Thoracic aorta (tissue), 2 donors: ENCODE measurements around the gene FOXA1. TPM values are rescaled to one million over a fixed set of nuclear protein-coding genes. Genes with fewer than 3 reads are reported as not detected.

Experiments
- ATAC-seq: fragments of 150-250 bp; one replicate; pipeline ENCODE4 v1.8.0; 2017; ENCODE audit warnings: low read depth; ENCODE audit not compliant: insufficient number of reproducible peaks, low FRiP score
- DNase-seq: peaks from one replicate; pipeline ENCODE4 v3.0.0-alpha.2; 2020; ENCODE audit warnings: low spot score
- H3K27ac ChIP-seq, 2 donors: fragments of 200-600 bp; sonication (generic); 1 replicate in 1 of 2; 2 replicates in 1 of 2; pipeline ENCODE4 v1.5.1; 2016; ENCODE audit warnings: mild to moderate bottlenecking in 2 of 2, moderate library complexity in 2 of 2
- H3K27me3 ChIP-seq: fragments of 200-600 bp; sonication (generic); replicated peaks from 2 replicates; pipeline ENCODE4 v1.6.0; 2016; ENCODE audit warnings: mild to moderate bottlenecking; ENCODE audit not compliant: insufficient read depth
- H3K36me3 ChIP-seq: fragments of 200-600 bp; sonication (generic); one replicate; pipeline ENCODE4 v1.5.1; 2016
- H3K4me1 ChIP-seq, 2 donors: fragments of 200-600 bp; sonication (generic); 1 replicate in 1 of 2; 2 replicates in 1 of 2; pipeline versions ENCODE4 v1.5.1 to v1.6.0; 2016; ENCODE audit warnings: low read depth in 2 of 2, mild to moderate bottlenecking in 1 of 2; ENCODE audit not compliant: control insufficient read depth in 1 of 2
- H3K4me3 ChIP-seq: fragments of 200-600 bp; sonication (generic); 2 replicates; pipeline ENCODE4 v1.5.1; 2016; ENCODE audit warnings: mild to moderate bottlenecking
- H3K9me3 ChIP-seq: fragments of 200-600 bp; sonication (generic); 2 replicates; pipeline ENCODE4 v1.5.1; 2016
- total RNA-seq, 2 donors: library from RNA; depleted of rRNA; stranded (reverse); fragments of >200 nt; gene quantifications; one replicate each; pipeline versions ENCODE4 v1.1.0 to v1.2.3, GENCODE V29; 2016
- TF ChIP-seq, protein P1 (sequence below): fragments of 200-600 bp; sonication (generic); IDR thresholded peaks from one replicate; pipeline ENCODE4 v1.5.1; 2019; ENCODE audit warnings: antibody characterized with exemption

Gene FOXA1
- total RNA-seq, 2 donors from 2014 or later, result not detected

DNA sequence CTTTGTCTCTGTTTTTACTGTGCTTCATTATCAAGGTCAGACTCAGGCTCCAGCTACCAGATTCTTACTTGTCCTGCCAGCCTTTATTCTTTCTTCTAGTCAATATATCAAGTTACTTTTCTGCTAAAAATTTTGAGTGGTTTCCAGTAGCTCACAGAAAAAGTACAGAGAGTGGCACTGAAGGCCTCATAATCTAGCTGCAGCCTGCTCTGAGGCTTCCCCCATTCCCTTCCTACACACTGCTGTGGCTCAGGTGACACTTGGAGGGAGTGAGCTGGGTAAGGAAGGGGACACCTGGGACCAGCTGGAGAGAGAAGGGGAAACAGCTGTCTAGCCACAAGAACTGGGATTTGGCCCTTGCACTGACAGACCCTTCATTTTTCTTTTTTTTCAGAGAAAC, 25.8 kb upstream of the FOXA1 start:
- no peak overlapping the region for H3K27ac ChIP-seq

DNA sequence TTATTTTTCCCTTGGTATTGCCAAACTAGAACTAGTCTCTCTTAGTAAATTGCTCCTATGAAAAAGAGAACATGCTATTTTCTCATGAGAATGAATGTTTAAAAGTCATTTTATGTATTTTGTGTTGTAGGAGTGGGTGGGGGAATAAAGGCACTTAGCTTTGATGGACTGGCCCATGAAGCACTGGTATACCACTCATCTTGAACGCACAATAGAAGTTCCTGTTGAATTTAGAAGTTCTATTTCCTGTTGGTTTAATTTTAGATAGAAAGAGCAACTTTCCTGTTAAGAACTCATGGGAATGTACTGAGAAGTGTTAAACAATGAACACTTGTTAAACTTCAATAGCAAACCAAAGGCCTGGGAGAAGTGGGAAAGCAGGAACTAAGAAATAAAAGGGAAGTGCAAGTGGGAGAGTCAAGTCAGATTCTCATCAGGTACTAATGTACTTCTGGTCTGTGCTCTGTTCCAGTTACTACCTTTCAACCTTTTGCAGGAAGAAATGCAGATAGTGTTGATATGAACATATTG, 23.5 kb upstream of the FOXA1 start:
- no peak overlapping the region for H3K27ac ChIP-seq
- peaks cover 10% of the 10 kb centered on the region for H3K27me3 ChIP-seq
- ATAC-seq (no peak), DNase-seq (no peak)
- TF ChIP-seq, protein P1, sequence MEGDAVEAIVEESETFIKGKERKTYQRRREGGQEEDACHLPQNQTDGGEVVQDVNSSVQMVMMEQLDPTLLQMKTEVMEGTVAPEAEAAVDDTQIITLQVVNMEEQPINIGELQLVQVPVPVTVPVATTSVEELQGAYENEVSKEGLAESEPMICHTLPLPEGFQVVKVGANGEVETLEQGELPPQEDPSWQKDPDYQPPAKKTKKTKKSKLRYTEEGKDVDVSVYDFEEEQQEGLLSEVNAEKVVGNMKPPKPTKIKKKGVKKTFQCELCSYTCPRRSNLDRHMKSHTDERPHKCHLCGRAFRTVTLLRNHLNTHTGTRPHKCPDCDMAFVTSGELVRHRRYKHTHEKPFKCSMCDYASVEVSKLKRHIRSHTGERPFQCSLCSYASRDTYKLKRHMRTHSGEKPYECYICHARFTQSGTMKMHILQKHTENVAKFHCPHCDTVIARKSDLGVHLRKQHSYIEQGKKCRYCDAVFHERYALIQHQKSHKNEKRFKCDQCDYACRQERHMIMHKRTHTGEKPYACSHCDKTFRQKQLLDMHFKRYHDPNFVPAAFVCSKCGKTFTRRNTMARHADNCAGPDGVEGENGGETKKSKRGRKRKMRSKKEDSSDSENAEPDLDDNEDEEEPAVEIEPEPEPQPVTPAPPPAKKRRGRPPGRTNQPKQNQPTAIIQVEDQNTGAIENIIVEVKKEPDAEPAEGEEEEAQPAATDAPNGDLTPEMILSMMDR, result no peak
- H3K4me1 ChIP-seq, result peaks cover 4 to 9% of the 10 kb centered on the region in 2 donors
- no peaks in the 10 kb centered on the region for H3K36me3 ChIP-seq
- peaks cover 27% of the 10 kb centered on the region for H3K9me3 ChIP-seq
- no peak overlapping the region for H3K4me3 ChIP-seq

More for the DNA sequence above, 25.8 kb upstream of the FOXA1 start:
- Histone ChIP-seq H3K9me3 (peaks cover 9% of the 10 kb centered on the region), H3K36me3 (no peaks in the 10 kb centered on the region), H3K27me3 (peaks cover 11% of the 10 kb centered on the region), H3K4me3 (no peak overlapping the region), H3K4me1 (peaks cover 4 to 9% of the 10 kb centered on the region in 2 donors)
- ATAC-seq (no peak), DNase-seq (no peak)
- TF ChIP-seq, protein P1, result no peak

DNA sequence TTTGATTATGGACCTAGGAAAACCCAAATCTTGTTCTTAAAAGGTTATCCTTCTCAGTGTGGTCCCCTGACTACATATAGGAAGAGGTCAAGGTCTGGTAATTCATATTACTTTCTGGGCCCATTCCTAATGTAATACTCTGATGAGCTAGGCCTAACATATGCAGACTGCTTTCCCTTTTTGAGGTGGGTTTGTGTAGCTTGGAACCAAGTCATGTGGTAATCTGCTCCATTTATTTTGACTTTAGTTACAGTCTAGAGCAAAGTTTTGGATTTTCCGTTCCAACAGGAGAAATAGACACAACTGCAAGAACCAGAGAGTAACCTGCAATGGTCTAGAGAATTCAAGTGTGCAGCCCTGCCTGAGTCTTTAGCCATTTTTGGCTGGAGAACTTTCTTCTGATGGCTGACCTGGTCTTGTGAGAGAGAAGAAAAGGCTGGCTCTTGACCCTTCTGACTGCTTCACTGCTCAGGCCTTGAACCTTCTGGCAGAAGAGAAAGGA, 22.9 kb upstream of the FOXA1 start:
- Histone ChIP-seq H3K27ac (no peak overlapping the region), H3K9me3 (peaks cover 27% of the 10 kb centered on the region), H3K36me3 (no peaks in the 10 kb centered on the region), H3K4me3 (no peak overlapping the region), H3K27me3 (peaks cover 4% of the 10 kb centered on the region), H3K4me1 (peaks cover 4 to 9% of the 10 kb centered on the region in 2 donors)
- TF ChIP-seq, protein P1, result no peak
- ATAC-seq, result no peak
- DNase-seq, result no peak

DNA sequence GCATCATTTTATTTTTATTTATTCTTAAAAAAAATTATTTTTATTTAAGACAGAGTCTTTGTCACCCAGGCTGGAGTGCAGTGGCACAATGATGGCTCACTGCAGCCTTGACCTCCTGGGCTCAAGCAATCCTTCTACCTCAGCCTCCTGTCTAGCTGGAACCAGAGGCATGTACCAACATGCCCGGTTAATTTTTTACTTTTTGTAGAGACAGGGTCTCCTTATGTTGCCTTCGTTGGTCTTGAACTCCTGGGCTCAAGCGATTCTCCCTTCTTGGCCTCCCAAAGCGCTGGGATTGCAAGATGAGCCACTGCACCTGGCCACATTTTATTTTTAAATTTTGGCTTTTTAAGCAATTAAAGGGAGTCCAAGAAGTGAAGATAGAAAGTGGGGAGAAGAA, 21.8 kb upstream of the FOXA1 start:
- DNase-seq (no peak), ATAC-seq (no peak)
- H3K4me1 ChIP-seq, result no peaks in the 10 kb centered on the region
- TF ChIP-seq, protein P1, result no peak
- H3K9me3 ChIP-seq, result peaks cover 27% of the 10 kb centered on the region
- H3K4me3 ChIP-seq, result no peak overlapping the region
- H3K36me3 ChIP-seq, result no peaks in the 10 kb centered on the region
- H3K27ac ChIP-seq, result no peak overlapping the region
- no peaks in the 10 kb centered on the region for H3K27me3 ChIP-seq

DNA sequence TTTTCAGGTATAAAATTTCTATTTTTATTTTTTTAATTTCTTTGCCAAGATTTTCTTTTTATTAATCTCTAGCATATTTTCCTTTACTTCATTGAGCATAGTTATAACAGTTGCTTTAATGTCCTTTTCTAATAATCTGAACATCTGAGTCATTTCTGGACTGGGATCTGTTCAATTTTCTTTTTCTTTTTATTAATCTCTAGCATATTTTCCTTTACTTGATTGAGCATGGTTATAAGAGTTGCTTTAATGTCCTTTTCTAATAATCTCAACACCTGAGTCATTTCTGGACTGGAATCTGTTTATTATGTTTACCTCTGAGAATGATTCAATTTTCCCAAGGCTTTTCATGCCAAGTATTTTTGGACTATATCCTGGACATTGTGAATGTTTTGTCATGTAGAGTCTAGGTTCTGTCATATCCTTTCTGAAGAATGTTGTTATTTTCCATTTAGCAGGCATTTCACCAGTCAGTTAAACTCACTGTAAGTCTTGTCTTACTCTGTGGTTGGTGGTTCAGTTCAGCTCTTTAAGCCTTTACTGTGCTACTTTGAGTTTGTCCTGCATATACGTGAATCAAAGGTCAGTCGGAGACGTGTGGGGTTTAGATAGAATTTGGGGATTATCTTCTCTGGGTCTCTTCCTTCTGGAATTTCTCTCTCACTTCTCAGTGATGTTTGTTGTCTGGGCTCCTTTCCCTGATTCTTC, 20.7 kb upstream of the FOXA1 start:
- no peaks in the 10 kb centered on the region for H3K27me3 ChIP-seq
- TF ChIP-seq, protein P1, result no peak
- DNase-seq (no peak), ATAC-seq (no peak)
- no peaks in the 10 kb centered on the region for H3K4me1 ChIP-seq
- H3K36me3 ChIP-seq, result no peaks in the 10 kb centered on the region
- no peak overlapping the region for H3K27ac ChIP-seq
- peaks cover 27% of the 10 kb centered on the region for H3K9me3 ChIP-seq
- no peak overlapping the region for H3K4me3 ChIP-seq
